Adrenal gland (tissue), 12 donors: ENCODE data around the gene CPNE8. TPM values are rescaled to one million over a fixed set of nuclear protein-coding genes. Genes with fewer than 3 reads are reported as not detected.
A peak's percentile ranks its signal among the peaks of the same experiment; 100 is the strongest.

Experiments
- DNase-seq, 7 donors: peaks; one replicate each; pipeline ENCODE4 v3.0.0-alpha.2; 2019 to 2020
- H3K27ac ChIP-seq, 5 donors: fragments of 200-600 bp; sonication (generic) in 4 of 5; 1 replicate in 3 of 5; 2 replicates in 2 of 5; pipeline versions ENCODE4 v1.5.1 to v1.8.0; 2016 to 2020; ENCODE audit warnings: mild to moderate bottlenecking in 1 of 5
- H3K27me3 ChIP-seq: fragments of 200-600 bp; 2 replicates; pipeline ENCODE4 v1.8.0; 2021
- H3K36me3 ChIP-seq, 2 donors: fragments of 200-600 bp; replicated peaks in 1 of 2; 1 replicate in 1 of 2; 2 replicates in 1 of 2; pipeline versions ENCODE4 v1.5.1 to v1.8.0; 2018 to 2022
- H3K4me1 ChIP-seq, 2 donors: fragments of 200-600 bp; replicated peaks in 1 of 2; 1 replicate in 1 of 2; 2 replicates in 1 of 2; pipeline versions ENCODE4 v1.5.1 to v1.8.0; 2018 to 2021
- H3K4me3 ChIP-seq, 4 donors: fragments of 200-600 bp; sonication (generic) in 3 of 4; one replicate each; pipeline ENCODE4 v1.5.1; 2016 to 2018
- H3K9me3 ChIP-seq, 3 donors: fragments of 200-600 bp; sonication (generic) in 1 of 3; replicated peaks in 1 of 3; 1 replicate in 2 of 3; 2 replicates in 1 of 3; pipeline versions ENCODE4 v1.5.1 to v1.8.0; 2016 to 2021
- POLR2A ChIP-seq, 2 donors: fragments of 450-650 bp; IDR thresholded peaks; one replicate each; pipeline ENCODE4 v1.6.1; 2017; ENCODE audit warnings: antibody characterized with exemption in 2 of 2, mild to moderate bottlenecking in 2 of 2, moderate library complexity in 1 of 2
- WGBS, 4 donors: extraction: QIAGEN DNeasy Blood & Tissue Kit in 2 of 4; methylation state at CpG; one replicate each; pipeline versions ENCODE4 v1.1.5 to v1.1.7; 2013 to 2017; 5-methylcytosine and 5-hydroxymethylcytosine counted together
- intact Hi-C, 2 donors: fragments of 100-400 bp; cut with DNase I; formaldehyde crosslinking; loops; one replicate each; pipeline versions ENCODE4 v1.14.1 to v1.15.0; 2022 to 2023
- polyA plus RNA-seq, 3 donors: library from polyadenylated mRNA; stranded (reverse); fragments of 200-250 nt in 2 of 3; fragments of 350-450 nt in 1 of 3; fragmentation: Illumina TruSeq in 1 of 3; extraction: RNeasy Lipid Tissue Mini Kit (QIAGEN cat#74804) in 1 of 3; gene quantifications; one replicate each; pipeline ENCODE4 v1.2.3, GENCODE V29; 2013 to 2014
- total RNA-seq, 9 donors: library from RNA; depleted of rRNA in 4 of 9; stranded (reverse); fragments of >200 nt in 4 of 9; fragments of 120-200 nt in 1 of 9; fragmentation: NEBNext Ultra II Directional in 1 of 9; extraction: Animal tissue kit (Norgen Biotek cat#: 25700) in 1 of 9; gene quantifications; one replicate each; pipeline versions ENCODE4 v1.1.0 to v1.2.4, GENCODE V29; 2013 to 2023
- TF ChIP-seq, protein P1 (sequence below), 6 experiments: fragments of 450-650 bp in 4 of 6; fragments of 200-600 bp in 2 of 6; sonication (generic) in 1 of 6; IDR thresholded peaks; 1 replicate in 5 of 6; 2 replicates in 1 of 6; pipeline versions ENCODE4 v1.5.1 to v1.8.0; 2016 to 2021; ENCODE audit warnings: antibody characterized with exemption in 6 of 6, mild to moderate bottlenecking in 2 of 6, moderate library complexity in 1 of 6
- donor health status: healthy with polysubstance abuse.
- donor health status: Bipolar disorder and iron deficiency.
- donor health status: DM: yes; HTN: yes; CAD: no.
- donor health status: DM: no; HTN: no; CAD: no.
- donor health status: DM: no; HTN: no; CAD: no.
- donor health status: DM: yes; HTN: yes; CAD: no.

The CPNE8 gene
- total and polyA plus RNA-seq, 12 donors = 5.8 to 36.3 (median 17.4) TPM

DNA sequence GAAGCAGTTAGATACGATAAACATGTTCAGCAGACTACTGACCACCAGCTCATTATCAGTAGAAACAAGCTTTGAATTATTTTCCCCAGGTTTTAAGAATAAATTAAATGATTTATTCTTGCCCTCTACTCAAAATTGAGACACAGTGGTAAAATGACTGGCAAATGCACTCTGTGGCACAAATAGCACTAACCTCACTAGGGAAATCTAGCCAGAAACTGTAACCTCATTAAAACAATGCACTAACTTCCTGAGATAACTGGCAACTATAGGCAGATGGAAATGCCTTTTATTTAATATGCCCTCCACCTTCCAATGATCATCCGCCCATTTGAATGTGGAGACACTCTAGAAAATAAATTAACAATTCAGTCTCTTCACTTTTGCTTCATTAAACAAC is 33.2 kb downstream of the CPNE8 start:
- WGBS, 4 donors = 69 to 83% (median 75%) methylated on average over 2 of the region's 2 CpGs
- Histone ChIP-seq H3K36me3 (no peaks in the 10 kb centered on the region), H3K4me3 (no peak overlapping the region), H3K9me3 (no peaks in the 10 kb centered on the region), H3K27ac (no peak overlapping the region), H3K4me1 (peaks cover 12 to 17% of the 10 kb centered on the region in 2 donors), H3K27me3 (no peaks in the 10 kb centered on the region)
- TF ChIP-seq, protein P1, sequence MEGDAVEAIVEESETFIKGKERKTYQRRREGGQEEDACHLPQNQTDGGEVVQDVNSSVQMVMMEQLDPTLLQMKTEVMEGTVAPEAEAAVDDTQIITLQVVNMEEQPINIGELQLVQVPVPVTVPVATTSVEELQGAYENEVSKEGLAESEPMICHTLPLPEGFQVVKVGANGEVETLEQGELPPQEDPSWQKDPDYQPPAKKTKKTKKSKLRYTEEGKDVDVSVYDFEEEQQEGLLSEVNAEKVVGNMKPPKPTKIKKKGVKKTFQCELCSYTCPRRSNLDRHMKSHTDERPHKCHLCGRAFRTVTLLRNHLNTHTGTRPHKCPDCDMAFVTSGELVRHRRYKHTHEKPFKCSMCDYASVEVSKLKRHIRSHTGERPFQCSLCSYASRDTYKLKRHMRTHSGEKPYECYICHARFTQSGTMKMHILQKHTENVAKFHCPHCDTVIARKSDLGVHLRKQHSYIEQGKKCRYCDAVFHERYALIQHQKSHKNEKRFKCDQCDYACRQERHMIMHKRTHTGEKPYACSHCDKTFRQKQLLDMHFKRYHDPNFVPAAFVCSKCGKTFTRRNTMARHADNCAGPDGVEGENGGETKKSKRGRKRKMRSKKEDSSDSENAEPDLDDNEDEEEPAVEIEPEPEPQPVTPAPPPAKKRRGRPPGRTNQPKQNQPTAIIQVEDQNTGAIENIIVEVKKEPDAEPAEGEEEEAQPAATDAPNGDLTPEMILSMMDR (IDR thresholded peaks at IDR 0.05) = no peak
- no peak for TF ChIP-seq POLR2A (IDR thresholded peaks at IDR 0.05)
- intact Hi-C loops = no loop called here
- DNase-seq = no peak

DNA sequence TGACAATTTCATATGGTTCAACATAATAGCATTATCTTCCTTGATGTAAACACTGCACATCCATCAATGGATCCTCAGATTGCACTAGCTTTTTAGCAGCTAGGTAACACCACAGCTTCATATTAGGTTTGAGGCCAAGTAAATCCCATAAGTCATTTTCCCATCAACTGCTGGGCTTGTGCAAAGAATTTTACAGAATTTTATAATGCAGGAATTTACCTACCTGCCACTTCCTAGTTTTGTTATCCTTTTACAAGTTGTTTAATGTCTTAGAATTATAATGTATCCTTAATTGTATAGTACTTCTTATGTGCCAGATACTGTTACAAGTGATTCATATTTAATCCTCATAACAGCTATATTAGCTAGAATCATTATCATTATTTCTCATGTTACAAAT is 36.4 kb downstream of the CPNE8 start:
- DNase-seq = no peak
- no peaks in the 10 kb centered on the region for H3K9me3 ChIP-seq
- peaks cover 12 to 17% of the 10 kb centered on the region in 2 donors for H3K4me1 ChIP-seq
- no peaks in the 10 kb centered on the region for H3K27me3 ChIP-seq
- intact Hi-C loops = no loop called here
- no peak overlapping the region for H3K4me3 ChIP-seq
- H3K27ac ChIP-seq = no peak overlapping the region
- no peaks in the 10 kb centered on the region for H3K36me3 ChIP-seq
- TF ChIP-seq, protein P1 (IDR thresholded peaks at IDR 0.05) = no peak
- TF ChIP-seq POLR2A (IDR thresholded peaks at IDR 0.05) = no peak

DNA sequence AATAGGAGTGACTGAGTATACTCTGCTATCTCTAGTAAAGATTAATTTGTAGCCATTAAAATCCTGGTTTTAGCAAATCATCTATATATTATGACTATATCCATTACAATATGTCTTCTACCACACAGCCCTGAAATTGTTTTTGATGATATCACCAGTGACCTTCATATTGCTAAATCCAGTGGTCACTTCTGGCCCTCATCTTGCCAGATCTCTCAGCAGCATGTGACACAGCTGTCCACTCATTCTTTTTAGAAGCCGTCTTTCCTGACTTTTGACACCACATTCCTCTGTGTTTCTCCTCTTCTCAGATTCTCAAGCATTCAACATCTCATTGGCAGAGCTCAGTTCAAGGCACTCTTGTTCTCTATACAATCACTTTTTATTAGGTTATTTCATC is 54.9 kb downstream of the CPNE8 start:
- H3K36me3 ChIP-seq = no peaks in the 10 kb centered on the region
- H3K4me3 ChIP-seq = no peak overlapping the region
- H3K4me1 ChIP-seq = peaks cover 9 to 12% of the 10 kb centered on the region in 2 donors
- peak in 6 of 7 donors; percentile 10 to 57 (median 41) for DNase-seq
- no peak overlapping the region for H3K27ac ChIP-seq
- H3K9me3 ChIP-seq = no peaks in the 10 kb centered on the region
- no peaks in the 10 kb centered on the region for H3K27me3 ChIP-seq
- TF ChIP-seq, protein P1 (IDR thresholded peaks at IDR 0.05) = no peak
- no peak for TF ChIP-seq POLR2A (IDR thresholded peaks at IDR 0.05)
- WGBS, 4 donors = 22 to 51% (median 42%) methylated on average over 1 of the region's 1 CpG
- intact Hi-C loops = no loop called here

DNA sequence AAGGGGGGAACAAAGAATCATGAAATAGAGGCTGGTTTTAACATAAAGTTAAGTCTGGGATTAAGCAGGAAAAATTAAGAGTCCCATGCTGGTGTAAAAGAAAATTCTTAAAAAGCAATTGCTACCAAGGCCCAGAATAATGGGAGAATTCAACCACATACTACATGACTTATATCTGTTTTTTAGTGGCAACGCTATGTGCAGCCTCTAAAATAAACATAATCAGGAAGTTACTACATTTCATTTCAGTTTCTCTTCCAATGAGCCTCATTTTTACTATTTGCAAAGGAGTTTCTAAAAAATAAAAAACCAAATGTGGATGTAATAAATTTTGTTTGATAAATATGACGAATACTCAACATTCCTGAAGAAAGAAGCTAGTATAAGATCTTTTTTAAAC is 58.1 kb downstream of the CPNE8 start:
- no peak overlapping the region for H3K4me3 ChIP-seq
- no peaks in the 10 kb centered on the region for H3K36me3 ChIP-seq
- no peaks in the 10 kb centered on the region for H3K27me3 ChIP-seq
- no peak for TF ChIP-seq POLR2A (IDR thresholded peaks at IDR 0.05)
- TF ChIP-seq, protein P1 (IDR thresholded peaks at IDR 0.05) = no peak
- peaks cover 9 to 12% of the 10 kb centered on the region in 2 donors for H3K4me1 ChIP-seq
- no peaks in the 10 kb centered on the region for H3K9me3 ChIP-seq
- 47 to 54% (median 52%) methylated on average over 2 of the region's 2 CpGs for WGBS, 4 donors
- intact Hi-C loops = no loop called here
- no peak overlapping the region for H3K27ac ChIP-seq
- no peak for DNase-seq
